PFSK-1 (cell line): ENCODE results near the gene FCGR2B.

Experiments
- FOXP2 ChIP-seq: optimal IDR thresholded peaks from 2 replicates; pipeline ENCODE3; 2011; ENCODE audit warnings: borderline replicate concordance, control low read depth, inconsistent platforms; ENCODE audit not compliant: insufficient read depth; ENCODE audit errors: extremely low read length, extremely low read depth
- POLR2AphosphoS5 ChIP-seq: IDR thresholded peaks from 2 replicates; pipeline ENCODE4 v1.6.1; 2012; ENCODE audit warnings: low read depth, mild to moderate bottlenecking, control low read depth, low read length, moderate library complexity
- SIN3A ChIP-seq: IDR thresholded peaks from 2 replicates; pipeline ENCODE4 v1.6.1; 2012; ENCODE audit warnings: mild to moderate bottlenecking, low read length, moderate library complexity, borderline replicate concordance; ENCODE audit not compliant: insufficient read depth
- TAF1 ChIP-seq: IDR thresholded peaks from 2 replicates; pipeline ENCODE4 v1.6.1; 2012; ENCODE audit warnings: low read length, control low read depth, borderline replicate concordance; ENCODE audit not compliant: insufficient read depth
- TF ChIP-seq, protein P1 (sequence below), 2 experiments: IDR thresholded peaks; 2 replicates each; pipeline versions ENCODE4 v1.6.1 to v1.8.0; 2011 to 2012; ENCODE audit warnings: low read depth in 2 of 2, low read length in 2 of 2, control low read depth in 1 of 2, inconsistent platforms in 1 of 2, mild to moderate bottlenecking in 1 of 2, moderate library complexity in 1 of 2; ENCODE audit not compliant: insufficient read depth in 1 of 2

Gene FCGR2B

DNA sequence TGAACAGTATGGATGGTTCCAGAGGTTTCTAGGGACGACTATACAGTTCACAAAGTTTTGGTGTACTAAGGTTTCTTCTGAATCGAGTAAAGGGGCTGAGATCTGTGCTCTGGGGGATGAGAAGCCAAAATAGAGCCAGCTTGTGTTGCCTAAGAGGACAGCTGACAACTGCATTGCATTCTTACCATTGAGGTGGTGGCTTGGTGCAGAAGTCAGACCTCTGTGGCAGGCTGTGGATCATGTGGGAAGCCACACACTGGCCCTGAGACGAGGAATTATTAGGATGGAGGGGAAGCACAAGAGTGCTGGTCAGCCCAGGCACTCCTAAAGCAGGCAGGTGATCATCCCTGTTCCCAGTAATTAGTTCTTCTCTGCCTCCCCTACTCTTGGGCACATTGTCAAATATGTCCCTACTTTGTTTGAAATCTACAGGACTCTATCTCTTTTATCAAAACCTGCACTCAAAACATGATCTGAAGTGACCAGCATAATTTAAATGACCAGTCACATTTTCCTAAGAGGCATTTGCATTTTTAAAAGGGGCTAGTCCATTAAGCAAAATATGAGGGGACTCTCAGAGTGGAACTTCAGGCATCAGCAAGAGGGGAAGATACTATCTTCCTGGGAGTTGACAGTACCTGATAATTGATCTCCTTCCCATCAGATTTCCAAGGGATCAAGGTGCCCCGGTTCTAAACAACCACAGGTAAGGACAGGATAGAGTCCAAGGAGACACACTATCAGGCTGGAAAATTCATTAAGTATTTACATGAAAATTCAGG is 58.2 kb downstream of the FCGR2B start, which contains the start of gene FCRLB:
Gene FCRLB, plus strand, starts transcription at position 589 of the 782 bp plus-strand sequence. CDS start 1,129 bp downstream, outside the sequence.
- no peak for TF ChIP-seq TAF1
- TF ChIP-seq FOXP2, result no peak
- TF ChIP-seq, protein P1, sequence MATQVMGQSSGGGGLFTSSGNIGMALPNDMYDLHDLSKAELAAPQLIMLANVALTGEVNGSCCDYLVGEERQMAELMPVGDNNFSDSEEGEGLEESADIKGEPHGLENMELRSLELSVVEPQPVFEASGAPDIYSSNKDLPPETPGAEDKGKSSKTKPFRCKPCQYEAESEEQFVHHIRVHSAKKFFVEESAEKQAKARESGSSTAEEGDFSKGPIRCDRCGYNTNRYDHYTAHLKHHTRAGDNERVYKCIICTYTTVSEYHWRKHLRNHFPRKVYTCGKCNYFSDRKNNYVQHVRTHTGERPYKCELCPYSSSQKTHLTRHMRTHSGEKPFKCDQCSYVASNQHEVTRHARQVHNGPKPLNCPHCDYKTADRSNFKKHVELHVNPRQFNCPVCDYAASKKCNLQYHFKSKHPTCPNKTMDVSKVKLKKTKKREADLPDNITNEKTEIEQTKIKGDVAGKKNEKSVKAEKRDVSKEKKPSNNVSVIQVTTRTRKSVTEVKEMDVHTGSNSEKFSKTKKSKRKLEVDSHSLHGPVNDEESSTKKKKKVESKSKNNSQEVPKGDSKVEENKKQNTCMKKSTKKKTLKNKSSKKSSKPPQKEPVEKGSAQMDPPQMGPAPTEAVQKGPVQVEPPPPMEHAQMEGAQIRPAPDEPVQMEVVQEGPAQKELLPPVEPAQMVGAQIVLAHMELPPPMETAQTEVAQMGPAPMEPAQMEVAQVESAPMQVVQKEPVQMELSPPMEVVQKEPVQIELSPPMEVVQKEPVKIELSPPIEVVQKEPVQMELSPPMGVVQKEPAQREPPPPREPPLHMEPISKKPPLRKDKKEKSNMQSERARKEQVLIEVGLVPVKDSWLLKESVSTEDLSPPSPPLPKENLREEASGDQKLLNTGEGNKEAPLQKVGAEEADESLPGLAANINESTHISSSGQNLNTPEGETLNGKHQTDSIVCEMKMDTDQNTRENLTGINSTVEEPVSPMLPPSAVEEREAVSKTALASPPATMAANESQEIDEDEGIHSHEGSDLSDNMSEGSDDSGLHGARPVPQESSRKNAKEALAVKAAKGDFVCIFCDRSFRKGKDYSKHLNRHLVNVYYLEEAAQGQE (IDR thresholded peaks at IDR 0.05; ENCODE audit: insufficient read depth in 1 of 2, low read depth in 2 of 2, low read length in 2 of 2), result no peak
- no peak for TF ChIP-seq POLR2AphosphoS5
- TF ChIP-seq SIN3A, result no peak

DNA sequence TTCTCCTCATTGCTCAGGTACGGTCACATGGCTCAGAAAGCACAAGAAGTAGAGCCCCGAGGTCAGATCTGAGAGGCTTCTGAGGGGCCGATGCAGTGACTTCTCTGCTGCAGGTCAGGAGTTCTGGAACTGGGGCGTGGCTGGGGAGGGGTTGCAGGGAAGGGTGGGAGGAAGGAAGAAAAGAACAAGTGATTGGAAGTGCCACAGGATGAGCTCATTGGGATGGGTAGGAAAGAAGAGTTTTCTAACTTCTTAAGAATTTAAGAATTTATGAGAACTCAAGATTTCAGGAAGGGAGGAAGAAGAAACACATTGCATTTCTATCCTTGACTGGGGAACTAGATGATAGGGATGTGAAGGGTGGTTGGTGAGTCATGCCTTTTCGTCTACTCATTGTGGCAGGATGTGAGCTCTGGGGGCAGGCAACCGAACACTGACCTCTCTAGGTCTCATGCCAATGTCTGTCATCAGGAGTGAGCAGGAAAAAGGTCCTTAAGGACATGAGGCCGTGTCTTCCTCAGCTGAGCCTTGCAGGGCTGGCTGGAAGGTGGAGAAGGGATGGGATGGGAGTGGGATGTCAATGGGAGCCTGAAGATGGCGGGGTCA is 58.9 kb downstream of the FCGR2B start:
- TF ChIP-seq TAF1 (no peak), POLR2AphosphoS5 (no peak), FOXP2 (no peak), SIN3A (no peak)
- TF ChIP-seq, protein P1 (IDR thresholded peaks at IDR 0.05; ENCODE audit: insufficient read depth in 1 of 2, low read depth in 2 of 2, low read length in 2 of 2), result no peak

DNA sequence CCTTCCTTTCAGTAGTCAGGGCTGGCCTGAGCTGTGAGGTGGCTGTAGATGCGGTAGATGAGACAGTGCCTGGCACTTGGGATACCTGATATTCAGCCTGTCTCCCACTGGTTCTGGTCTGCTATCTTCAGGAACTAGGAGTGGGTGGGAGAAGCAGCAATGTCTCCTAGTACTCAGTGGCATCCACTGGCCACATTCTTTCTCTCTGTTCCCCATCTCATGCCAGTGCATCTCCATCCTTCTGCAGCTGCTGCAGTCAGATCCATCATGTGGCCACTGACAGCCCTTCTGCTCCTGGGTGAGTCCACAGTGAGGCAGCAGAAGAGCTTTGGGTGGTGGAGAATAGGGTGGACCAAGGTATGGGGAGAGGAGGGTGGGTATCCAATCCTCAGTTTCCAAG is 59.5 kb downstream of the FCGR2B start:
- no peak for TF ChIP-seq SIN3A
- TF ChIP-seq, protein P1 (IDR thresholded peaks at IDR 0.05; ENCODE audit: insufficient read depth in 1 of 2, low read depth in 2 of 2, low read length in 2 of 2), result no peak
- TF ChIP-seq POLR2AphosphoS5, result no peak
- TF ChIP-seq TAF1, result no peak
- no peak for TF ChIP-seq FOXP2

DNA sequence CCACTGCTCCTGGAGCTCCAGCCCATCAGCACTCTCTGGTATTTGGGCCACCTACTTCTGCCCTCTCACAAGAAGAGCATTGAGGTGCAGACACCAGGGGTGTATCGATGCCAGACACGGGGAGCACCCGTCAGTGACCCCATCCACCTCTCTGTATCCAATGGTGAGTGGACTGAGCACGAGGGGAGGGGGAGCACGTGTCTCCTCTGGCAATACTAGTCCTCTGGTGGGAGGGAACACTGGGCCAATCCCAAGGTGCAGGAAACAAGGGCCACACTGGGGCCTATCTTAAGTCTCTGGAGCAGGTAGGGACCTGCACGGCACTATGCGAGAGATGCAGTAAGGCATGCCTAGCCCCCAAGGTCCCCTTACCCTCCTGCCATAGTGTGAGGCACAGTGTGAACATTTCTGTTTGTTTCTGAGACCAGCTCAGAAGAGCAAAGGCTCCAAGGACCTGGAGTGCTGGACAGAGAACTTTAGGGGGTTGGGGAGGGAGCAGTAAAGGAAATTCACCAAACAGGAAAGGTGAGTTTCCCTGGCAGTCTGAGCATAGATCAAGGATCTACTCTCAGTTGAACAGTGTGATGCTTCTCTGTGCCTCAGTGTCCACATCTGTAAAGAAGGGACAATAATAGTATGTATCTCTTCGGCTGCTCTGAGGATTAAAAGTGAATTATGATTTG is 60.7 kb downstream of the FCGR2B start:
- no peak for TF ChIP-seq FOXP2
- TF ChIP-seq, protein P1 (IDR thresholded peaks at IDR 0.05; ENCODE audit: insufficient read depth in 1 of 2, low read depth in 2 of 2, low read length in 2 of 2), result peak; percentile 43 to 82; a peak in 2 of 4 replicates
